Ovary (tissue), 3 donors: Measurements from ENCODE around the gene CYTH1.

Source experiments
- POLR2A ChIP-seq: fragments of 450-650 bp; IDR thresholded peaks from one replicate; pipeline ENCODE4 v1.6.1; 2017; ENCODE audit warnings: antibody characterized with exemption, mild to moderate bottlenecking, moderate library complexity
- TF ChIP-seq, protein P1 (sequence below), 3 donors: fragments of 450-650 bp in 2 of 3; fragments of 200-600 bp in 1 of 3; IDR thresholded peaks; one replicate each; pipeline versions ENCODE4 v1.5.1 to v1.8.0; 2016 to 2022; ENCODE audit warnings: antibody characterized with exemption in 3 of 3, mild to moderate bottlenecking in 1 of 3
- donor health status: DM: no; HTN: no; CAD: no.

DNA sequence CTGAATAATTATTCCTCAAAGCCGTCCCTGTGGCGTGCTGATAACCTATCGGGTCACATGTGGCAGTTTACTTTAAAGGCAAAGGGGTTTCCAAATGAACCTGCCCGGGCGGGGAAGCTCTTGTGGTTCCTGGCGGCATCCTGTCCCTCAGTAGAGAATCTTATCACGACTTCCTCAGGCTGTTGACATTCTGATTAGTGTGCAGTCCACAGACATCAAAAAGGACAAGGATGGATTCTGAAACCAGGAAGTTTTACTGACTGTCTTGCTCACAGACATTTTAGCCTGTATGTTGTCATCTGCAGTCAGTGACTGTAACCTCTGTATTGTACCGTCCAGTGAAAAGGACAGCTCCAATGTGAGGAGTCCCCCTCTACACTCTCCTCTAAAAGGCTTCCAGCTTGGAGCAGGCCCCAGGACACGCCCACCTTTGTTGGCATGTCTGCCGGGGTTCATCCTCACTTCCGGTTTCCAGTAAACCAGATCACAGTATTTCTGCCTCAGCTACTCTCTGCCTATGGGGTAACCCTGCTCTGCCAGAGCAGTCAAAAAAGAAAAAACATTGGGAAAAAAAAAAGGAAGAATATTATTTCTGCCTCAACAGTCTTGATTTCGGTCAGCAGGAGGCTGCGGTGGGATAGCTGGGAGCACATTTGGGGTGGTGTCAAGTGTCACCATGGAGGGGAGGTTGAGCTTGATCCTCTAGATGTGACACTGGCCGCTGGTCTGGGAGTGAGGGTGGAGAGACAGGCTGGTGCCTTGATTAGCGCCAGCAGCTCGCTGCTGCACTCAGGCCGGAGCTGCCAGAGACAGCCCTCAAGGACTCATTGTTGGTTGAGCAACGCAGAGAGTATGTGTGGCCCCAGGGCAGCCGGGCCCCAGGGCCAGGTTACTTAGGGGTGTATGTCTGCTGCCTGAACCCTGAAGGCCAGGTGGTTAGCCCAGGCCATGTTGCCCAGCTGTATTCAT lies 115.8 kb downstream of the CYTH1 start:
- TF ChIP-seq, protein P1, sequence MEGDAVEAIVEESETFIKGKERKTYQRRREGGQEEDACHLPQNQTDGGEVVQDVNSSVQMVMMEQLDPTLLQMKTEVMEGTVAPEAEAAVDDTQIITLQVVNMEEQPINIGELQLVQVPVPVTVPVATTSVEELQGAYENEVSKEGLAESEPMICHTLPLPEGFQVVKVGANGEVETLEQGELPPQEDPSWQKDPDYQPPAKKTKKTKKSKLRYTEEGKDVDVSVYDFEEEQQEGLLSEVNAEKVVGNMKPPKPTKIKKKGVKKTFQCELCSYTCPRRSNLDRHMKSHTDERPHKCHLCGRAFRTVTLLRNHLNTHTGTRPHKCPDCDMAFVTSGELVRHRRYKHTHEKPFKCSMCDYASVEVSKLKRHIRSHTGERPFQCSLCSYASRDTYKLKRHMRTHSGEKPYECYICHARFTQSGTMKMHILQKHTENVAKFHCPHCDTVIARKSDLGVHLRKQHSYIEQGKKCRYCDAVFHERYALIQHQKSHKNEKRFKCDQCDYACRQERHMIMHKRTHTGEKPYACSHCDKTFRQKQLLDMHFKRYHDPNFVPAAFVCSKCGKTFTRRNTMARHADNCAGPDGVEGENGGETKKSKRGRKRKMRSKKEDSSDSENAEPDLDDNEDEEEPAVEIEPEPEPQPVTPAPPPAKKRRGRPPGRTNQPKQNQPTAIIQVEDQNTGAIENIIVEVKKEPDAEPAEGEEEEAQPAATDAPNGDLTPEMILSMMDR (IDR thresholded peaks at IDR 0.05) = no peak
- TF ChIP-seq POLR2A = no peak
